HepG2 (cell line): ENCODE results near the gene MPST. TPM values are rescaled to one million over a fixed set of nuclear protein-coding genes. Genes with fewer than 3 reads are reported as not detected.
A peak's percentile ranks its signal among the peaks of the same experiment; 100 is the strongest.

Experiments
- BHLHE40 ChIP-seq: IDR thresholded peaks from 2 replicates; pipeline ENCODE4 v1.6.1; 2011; ENCODE audit warnings: low read length, improper control_type of control experiment
- CERS6 ChIP-seq: sonication (generic); formaldehyde crosslinking; IDR thresholded peaks from 2 replicates; pipeline ENCODE4 v1.5.0; 2020; ENCODE audit warnings: missing genetic modification reagents
- CTCF ChIP-seq: sonication (generic); formaldehyde crosslinking; IDR thresholded peaks from 2 replicates; pipeline ENCODE4 v1.5.0; 2020; ENCODE audit warnings: mild to moderate bottlenecking, missing genetic modification reagents, moderate library complexity
- E2F5 ChIP-seq: sonication (generic); formaldehyde crosslinking; conservative IDR thresholded peaks from 2 replicates; pipeline ENCODE4 v1.4.0; 2020; ENCODE audit warnings: missing genetic modification reagents
- IKZF5 ChIP-seq: IDR thresholded peaks from 2 replicates; pipeline ENCODE4 v1.6.1; 2018; ENCODE audit warnings: missing genetic modification reagents, mild to moderate bottlenecking, missing compliant biosample characterization
- IRF2 ChIP-seq: IDR thresholded peaks from 2 replicates; pipeline ENCODE4 v1.6.1; 2018; ENCODE audit warnings: missing genetic modification reagents, missing compliant biosample characterization
- JUNB ChIP-seq: sonication (generic); formaldehyde crosslinking; IDR thresholded peaks from 2 replicates; pipeline ENCODE4 v1.8.0; 2022; ENCODE audit warnings: missing genetic modification reagents, mild to moderate bottlenecking, borderline replicate concordance
- RXRB ChIP-seq: IDR thresholded peaks from 2 replicates; pipeline ENCODE4 v1.6.1; 2016; ENCODE audit warnings: borderline replicate concordance, missing genetic modification reagents, missing compliant biosample characterization
- SP2 ChIP-seq: sonication (generic); formaldehyde crosslinking; IDR thresholded peaks from 2 replicates; pipeline ENCODE4 v1.5.1; 2020; ENCODE audit warnings: mild to moderate bottlenecking, missing genetic modification reagents
- THAP9 ChIP-seq: sonication (generic); formaldehyde crosslinking; IDR thresholded peaks from 2 replicates; pipeline ENCODE4; 2020; ENCODE audit warnings: missing genetic modification reagents, mild to moderate bottlenecking, borderline replicate concordance
- TSC22D2 ChIP-seq: sonication (generic); formaldehyde crosslinking; IDR thresholded peaks from 2 replicates; pipeline ENCODE4 v1.5.1; 2020; ENCODE audit warnings: missing genetic modification reagents, mild to moderate bottlenecking, borderline replicate concordance
- ZFP36L2 ChIP-seq: sonication (generic); formaldehyde crosslinking; IDR thresholded peaks from 2 replicates; pipeline ENCODE4 v1.4.0; 2020; ENCODE audit warnings: missing genetic modification reagents
- ZNF292 ChIP-seq: sonication (generic); formaldehyde crosslinking; IDR thresholded peaks from 2 replicates; pipeline ENCODE4 v1.8.1; 2022; ENCODE audit warnings: mild to moderate bottlenecking, low read depth, missing genetic modification reagents, borderline replicate concordance
- ZNF607 ChIP-seq: sonication (generic); formaldehyde crosslinking; IDR thresholded peaks from 2 replicates; pipeline ENCODE4 v1.5.1; 2020; ENCODE audit warnings: missing genetic modification reagents, mild to moderate bottlenecking, borderline replicate concordance
- ZNF850 ChIP-seq: sonication (generic); formaldehyde crosslinking; conservative IDR thresholded peaks from 2 replicates; pipeline ENCODE4 v1.9.0; 2021; ENCODE audit warnings: mild to moderate bottlenecking, missing genetic modification reagents
- polyA plus RNA-seq, 8 experiments: library from polyadenylated mRNA; depleted of rRNA in 3 of 8; stranded (reverse) in 7 of 8; unstranded in 1 of 8; fragments of >200 nt; fragmentation: Illumina TruSeq in 4 of 8; extraction: Trizol in 4 of 8; gene quantifications; 2 replicates each; pipeline versions ENCODE4 v1.2.1 to v1.2.3, GENCODE V29; 2011 to 2016; ENCODE audit warnings: low read depth in 4 of 8, missing spikeins in 1 of 8, mixed read lengths in 1 of 8; ENCODE audit not compliant: insufficient read depth in 1 of 8
- total RNA-seq, 5 experiments: library from RNA; depleted of rRNA; stranded (reverse); fragments of >200 nt; fragmentation: Illumina TruSeq; extraction: Trizol; gene quantifications; 2 replicates each; pipeline ENCODE4 v1.2.3, GENCODE V29; 2016; ENCODE audit warnings: low read depth in 1 of 5

MPST gene
- total and polyA plus RNA-seq, 2 of the 13 experiments (the other 11 are each of a cell fraction or from before 2014, with no cell fraction given) = 133 to 141 TPM

GRCh38 chr22:36977401-36977861 is 42.1 kb upstream of the MPST start (continued):
- TF ChIP-seq IKZF5 (CRISPR knock-in tag) (no peak), TSC22D2 (CRISPR knock-in tag) (no peak), JUNB (CRISPR knock-in tag) (no peak), THAP9 (CRISPR knock-in tag) (0 out of 2 replicates have a peak, but pooled peaks have one; percentile 10), BHLHE40 (0 out of 2 replicates have a peak, but pooled peaks have one; percentile 13), ZFP36L2 (no peak), ZNF607 (CRISPR knock-in tag) (no peak; the same call in 1 of the 2 replicates), RXRB (CRISPR knock-in tag) (no peak), CERS6 (no peak), ZNF850 (CRISPR knock-in tag) (no peak), E2F5 (CRISPR knock-in tag) (no peak; the same call in 1 of the 2 replicates), ZNF292 (no peak), SP2 (CRISPR knock-in tag) (0 out of 2 replicates have a peak, but pooled peaks have one; percentile 25), IRF2 (CRISPR knock-in tag) (0 out of 2 replicates have a peak, but pooled peaks have one; percentile 42), CTCF (peak; percentile 67)
